Measurements from ENCODE around the gene EPS8. TPM values are rescaled to one million over a fixed set of nuclear protein-coding genes. Genes with fewer than 3 reads are reported as not detected.
"Not testable (repeated sequence)": the region's sequence is repeated elsewhere in the genome, so short reads cannot be mapped to it uniquely, and the experiment has no call there.

The EPS8 gene
- polyA plus RNA-seq, 1 donor from 2014 or later = 1.6 TPM

DNA sequence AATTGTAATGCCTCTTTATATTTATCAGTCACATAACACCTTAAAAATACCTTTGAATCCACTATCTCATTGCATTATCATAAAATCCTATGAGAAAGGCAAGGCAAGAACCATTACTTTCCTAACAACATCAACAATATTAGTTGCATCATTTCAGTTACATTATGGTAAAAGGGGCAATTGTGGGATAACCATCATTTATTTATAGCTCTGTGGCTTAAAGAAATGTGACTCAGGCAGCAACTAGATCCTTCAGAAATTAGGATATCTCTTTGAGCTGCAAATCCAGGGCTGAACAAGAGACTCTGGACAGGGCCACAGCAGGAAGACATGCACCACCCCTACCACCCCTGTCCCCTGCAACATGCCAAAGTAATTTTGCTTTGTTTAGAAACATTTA lies 36.4 kb downstream of the EPS8 start:
- no peaks in the 10 kb centered on the region for H3K9me3 Mint-ChIP-seq
- no peaks in the 10 kb centered on the region for H3K36me3 Mint-ChIP-seq
- H3K27me3 Mint-ChIP-seq = peaks cover 9% of the 10 kb centered on the region

DNA sequence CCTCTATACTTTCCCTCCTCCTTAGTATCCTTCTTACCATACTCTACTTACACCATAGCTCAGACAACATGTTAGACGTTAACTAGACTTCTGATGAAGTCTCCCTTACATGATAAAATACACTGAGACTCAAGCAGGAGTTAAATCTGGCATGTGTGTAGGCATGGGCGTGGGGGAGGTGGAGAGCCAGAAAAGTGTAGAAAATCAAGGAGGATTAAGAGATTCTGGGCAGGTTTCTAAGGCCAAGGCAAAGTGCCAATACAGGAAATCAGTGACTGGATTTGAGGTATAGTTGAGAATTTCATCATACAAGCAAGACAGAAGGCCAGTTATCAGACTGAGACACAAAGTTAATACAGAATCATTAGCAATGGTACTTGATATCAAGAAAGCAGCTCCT lies 37.4 kb downstream of the EPS8 start:
- Mint-ChIP-seq H3K9me3 (no peaks in the 10 kb centered on the region), H3K4me3 (no peak overlapping the region), H3K27ac (no peak overlapping the region), H3K36me3 (no peaks in the 10 kb centered on the region), H3K4me1 (no peaks in the 10 kb centered on the region), H3K27me3 (peaks cover 9% of the 10 kb centered on the region)

More for the DNA sequence above, 36.4 kb downstream of the EPS8 start:
- Mint-ChIP-seq H3K4me1 (no peaks in the 10 kb centered on the region), H3K27ac (peak overlapping the region in 1 of 3 donors; percentile 33), H3K4me3 (no peak overlapping the region)

DNA sequence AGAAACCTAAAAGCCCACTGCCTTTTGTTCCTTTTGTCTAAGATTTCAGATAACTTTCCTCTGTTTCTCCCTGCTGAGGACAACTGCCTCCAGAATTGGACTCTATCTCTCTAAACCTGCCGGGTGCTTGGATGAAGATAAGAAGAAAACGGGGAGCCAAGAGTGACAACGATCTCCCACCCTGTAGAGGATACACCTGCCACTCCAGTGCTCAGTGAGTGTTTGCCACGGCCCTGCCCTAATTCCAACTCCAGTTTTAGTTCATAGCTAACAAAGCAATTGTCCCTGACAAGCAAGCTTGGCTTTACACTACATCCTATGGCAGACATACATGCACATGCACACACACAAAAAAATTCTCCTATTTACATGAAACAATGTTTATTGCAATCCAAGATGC lies 39.3 kb downstream of the EPS8 start:
- Mint-ChIP-seq H3K27me3 (peaks cover 9% of the 10 kb centered on the region), H3K27ac (no peak overlapping the region), H3K4me3 (no peak overlapping the region), H3K36me3 (no peaks in the 10 kb centered on the region), H3K9me3 (no peaks in the 10 kb centered on the region), H3K4me1 (no peaks in the 10 kb centered on the region)

DNA sequence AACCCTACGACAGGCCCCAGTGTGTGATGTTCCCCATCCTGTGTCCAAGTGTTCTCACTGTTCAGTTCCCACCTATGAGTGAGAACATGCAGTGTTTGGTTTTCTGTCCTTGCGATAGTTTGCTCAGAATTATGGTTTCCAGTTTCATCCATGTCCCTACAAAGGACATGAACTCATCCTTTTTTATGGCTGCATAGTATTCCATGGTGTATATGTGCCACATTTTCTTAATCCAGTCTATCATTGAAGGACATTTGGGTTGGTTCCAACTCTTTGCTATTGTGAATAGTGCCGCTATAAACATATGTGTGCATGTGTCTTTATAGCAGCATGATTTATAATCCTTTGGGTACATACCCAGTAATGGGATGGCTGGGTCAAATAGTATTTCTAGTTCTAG lies 47.3 kb downstream of the EPS8 start:
- not testable (repeated sequence) for H3K27ac Mint-ChIP-seq

DNA sequence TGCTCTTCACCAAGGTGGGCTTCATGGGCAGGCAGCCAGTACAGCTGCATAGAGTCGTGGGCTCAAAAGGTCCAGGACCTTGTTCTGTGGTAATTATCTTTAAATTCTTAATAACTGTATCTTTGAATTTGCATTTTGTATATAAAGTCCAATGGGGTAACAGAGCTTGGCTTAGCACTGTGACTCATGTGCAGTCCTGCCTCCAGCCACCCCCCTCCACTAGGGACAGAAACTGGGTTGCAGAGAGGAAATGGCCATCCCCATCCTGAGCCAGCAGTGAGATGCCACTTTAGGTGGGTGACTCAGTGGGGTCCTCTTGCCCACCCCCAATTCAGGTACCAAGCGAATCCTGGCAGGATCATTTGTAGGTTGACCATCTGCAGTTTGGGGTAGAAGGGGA lies 48.1 kb downstream of the EPS8 start:
- H3K4me1 Mint-ChIP-seq = no peaks in the 10 kb centered on the region
- peaks cover 3% of the 10 kb centered on the region for H3K36me3 Mint-ChIP-seq
- H3K27ac Mint-ChIP-seq = no peak overlapping the region
- H3K27me3 Mint-ChIP-seq = peaks cover 3% of the 10 kb centered on the region
- H3K4me3 Mint-ChIP-seq = no peak overlapping the region
- H3K9me3 Mint-ChIP-seq = peaks cover 0 to 14% (median 0%) of the 10 kb centered on the region in 3 donors

More for the DNA sequence above, 47.3 kb downstream of the EPS8 start:
- not testable (repeated sequence) for H3K36me3 Mint-ChIP-seq, H3K4me3 Mint-ChIP-seq, H3K27me3 Mint-ChIP-seq, H3K4me1 Mint-ChIP-seq
- peaks cover 0 to 14% (median 0%) of the 10 kb centered on the region in 3 donors for H3K9me3 Mint-ChIP-seq

DNA sequence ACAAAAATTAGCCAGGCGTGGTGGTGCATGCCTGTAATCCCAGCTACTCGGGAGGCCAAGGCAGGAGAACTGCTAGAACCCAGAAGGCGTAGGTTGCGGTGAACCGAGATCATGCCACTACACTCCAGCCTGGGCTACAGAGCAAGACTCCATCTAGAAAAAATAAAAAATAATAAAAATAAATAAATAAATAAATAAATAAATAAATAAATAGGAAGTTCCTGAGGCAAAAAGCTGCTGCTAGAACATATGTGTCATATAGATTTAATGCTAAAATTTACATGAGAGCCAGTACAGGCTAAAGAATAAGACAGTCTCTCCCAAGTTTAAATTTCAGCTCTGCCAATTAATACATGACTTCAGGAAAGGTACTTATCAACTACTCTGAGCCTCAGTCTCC lies 48.8 kb downstream of the EPS8 start:
- peaks cover 0 to 14% (median 0%) of the 10 kb centered on the region in 3 donors for H3K9me3 Mint-ChIP-seq
- not testable (repeated sequence) for H3K27me3 Mint-ChIP-seq, H3K4me1 Mint-ChIP-seq, H3K36me3 Mint-ChIP-seq, H3K4me3 Mint-ChIP-seq, H3K27ac Mint-ChIP-seq

DNA sequence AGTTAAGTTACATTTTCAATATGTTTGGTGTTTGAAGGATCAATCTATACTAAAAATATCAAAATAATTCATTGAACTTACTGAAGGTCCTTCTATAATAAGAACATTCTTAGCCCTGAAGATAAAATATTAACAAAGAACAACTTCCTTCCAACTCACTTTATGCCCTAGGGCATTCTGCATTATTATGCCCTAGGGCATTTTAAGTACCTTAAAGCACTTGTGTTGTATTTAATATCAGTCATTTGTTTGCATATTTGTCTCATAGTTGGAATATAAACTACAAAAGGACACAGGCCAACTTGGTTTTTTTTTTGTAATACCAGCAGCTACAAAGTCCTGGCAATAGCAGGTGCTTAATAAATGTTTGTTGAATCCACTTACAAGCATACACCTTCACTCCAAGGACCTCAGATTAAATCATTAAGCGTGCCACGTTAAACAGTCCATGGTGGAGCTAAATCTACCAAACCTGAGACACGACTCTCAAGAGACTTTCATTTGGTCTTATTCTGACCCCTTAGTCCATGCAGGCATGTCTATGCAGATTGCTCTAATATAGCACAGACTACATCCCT lies 50.7 kb downstream of the EPS8 start:
- H3K4me3 Mint-ChIP-seq = no peak overlapping the region
- peaks cover 0 to 12% (median 1%) of the 10 kb centered on the region in 3 donors for H3K9me3 Mint-ChIP-seq
- H3K27ac Mint-ChIP-seq = no peak overlapping the region
- H3K4me1 Mint-ChIP-seq = peaks cover 0 to 1% (median 0%) of the 10 kb centered on the region in 3 donors
- H3K36me3 Mint-ChIP-seq = peaks cover 3% of the 10 kb centered on the region
- peaks cover 3% of the 10 kb centered on the region for H3K27me3 Mint-ChIP-seq

DNA sequence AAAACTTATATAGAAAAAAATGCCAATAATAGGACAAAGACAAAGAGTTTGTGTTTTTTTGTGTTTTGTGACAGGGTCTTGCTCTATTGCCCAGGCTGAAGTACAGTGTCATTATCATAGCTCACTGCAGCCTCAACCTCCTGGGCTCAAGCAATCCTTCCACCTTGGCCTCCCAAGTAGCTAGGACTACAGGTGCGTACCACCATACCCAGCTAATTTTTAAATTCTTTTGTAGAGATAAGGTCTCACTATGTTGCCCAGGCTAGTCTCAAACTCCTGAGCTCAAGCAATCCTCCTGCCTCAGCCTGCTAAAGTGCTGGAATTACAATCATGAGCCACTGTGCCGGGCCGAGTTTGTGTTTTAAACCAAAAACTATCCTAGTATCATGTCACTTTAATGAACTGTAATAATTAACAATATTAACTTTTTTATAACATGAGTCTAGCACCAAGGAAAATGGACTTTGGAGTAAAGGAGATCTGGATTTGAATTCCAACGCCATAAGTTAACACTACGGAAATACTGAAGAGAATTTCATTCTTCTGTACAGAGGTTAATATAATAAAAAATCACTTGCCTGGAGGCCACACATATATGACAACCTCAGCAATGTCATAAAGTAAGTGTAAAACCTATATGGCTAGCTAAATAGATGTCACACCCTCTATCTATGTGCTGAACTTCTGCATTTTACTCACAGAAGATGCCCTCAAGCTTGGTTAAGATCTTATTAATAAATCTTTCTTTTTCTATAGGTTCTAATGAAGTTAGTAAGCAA lies 53.2 kb downstream of the EPS8 start:
- peaks cover 0 to 6% (median 0%) of the 10 kb centered on the region in 3 donors for H3K4me1 Mint-ChIP-seq
- H3K9me3 Mint-ChIP-seq = peaks cover 0 to 3% (median 1%) of the 10 kb centered on the region in 3 donors
- peaks cover 2% of the 10 kb centered on the region for H3K27me3 Mint-ChIP-seq
- H3K27ac Mint-ChIP-seq = no peak overlapping the region
- no peak overlapping the region for H3K4me3 Mint-ChIP-seq
- H3K36me3 Mint-ChIP-seq = peaks cover 5% of the 10 kb centered on the region

DNA sequence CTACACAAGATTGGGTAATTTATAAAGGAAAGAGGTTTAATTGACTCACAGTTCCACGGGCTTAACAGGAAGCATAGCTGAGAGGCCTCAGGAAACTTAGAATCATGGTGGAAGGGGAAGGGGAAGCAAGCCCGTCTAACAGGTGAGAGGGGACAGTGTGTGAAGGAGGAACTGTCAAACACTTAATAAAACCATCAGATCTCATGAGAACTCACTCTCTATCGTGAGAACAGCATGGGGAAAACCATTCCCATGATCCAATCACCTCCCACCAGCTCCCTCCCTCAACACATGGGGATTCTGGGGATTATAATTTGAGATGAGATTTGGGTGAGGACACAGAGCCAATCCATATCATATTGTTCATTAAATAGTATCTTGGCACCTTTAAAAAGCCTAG lies 56.1 kb downstream of the EPS8 start:
- Mint-ChIP-seq H3K27me3 (no peaks in the 10 kb centered on the region), H3K9me3 (peaks cover 0 to 1% (median 0%) of the 10 kb centered on the region in 3 donors), H3K4me3 (no peak overlapping the region), H3K36me3 (peaks cover 2% of the 10 kb centered on the region), H3K4me1 (peaks cover 0 to 6% (median 0%) of the 10 kb centered on the region in 3 donors), H3K27ac (no peak overlapping the region)

DNA sequence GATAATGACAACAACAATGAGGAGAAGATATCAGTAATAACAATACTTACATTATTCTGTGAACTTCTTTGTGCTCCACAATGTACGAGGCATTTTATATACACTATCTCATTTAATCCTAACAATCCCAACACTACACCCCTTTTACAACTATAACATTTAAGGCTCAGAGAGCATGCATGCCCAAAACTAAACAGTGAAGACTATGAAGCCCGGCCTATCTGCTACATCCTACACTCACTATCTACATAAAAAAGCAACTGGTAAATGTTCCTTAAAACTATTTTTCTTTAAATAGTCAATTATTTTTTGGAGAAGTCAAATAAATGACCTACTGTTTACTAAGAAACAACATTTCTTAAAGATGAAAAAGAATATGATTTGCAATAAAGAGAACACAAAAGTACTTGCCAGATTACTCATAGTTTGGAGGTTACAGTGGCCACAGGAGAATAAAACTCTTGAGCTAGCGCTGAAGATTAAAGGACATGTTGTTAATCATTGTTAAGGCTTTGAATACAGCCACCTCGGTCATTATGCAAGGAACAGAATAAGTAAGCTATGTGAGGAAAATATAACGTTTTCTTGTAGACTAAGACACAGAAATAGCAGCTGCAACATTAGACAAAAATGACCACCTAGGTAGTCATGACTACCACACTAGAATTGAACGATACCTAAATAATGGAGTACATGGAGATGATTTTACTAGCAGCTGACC lies 56.7 kb downstream of the EPS8 start:
- H3K4me3 Mint-ChIP-seq = no peak overlapping the region
- H3K27me3 Mint-ChIP-seq = peaks cover 2% of the 10 kb centered on the region
- peaks cover 2% of the 10 kb centered on the region for H3K36me3 Mint-ChIP-seq
- H3K4me1 Mint-ChIP-seq = peaks cover 0 to 6% (median 0%) of the 10 kb centered on the region in 3 donors
- no peak overlapping the region for H3K27ac Mint-ChIP-seq
- H3K9me3 Mint-ChIP-seq = peaks cover 0 to 1% (median 0%) of the 10 kb centered on the region in 3 donors

DNA sequence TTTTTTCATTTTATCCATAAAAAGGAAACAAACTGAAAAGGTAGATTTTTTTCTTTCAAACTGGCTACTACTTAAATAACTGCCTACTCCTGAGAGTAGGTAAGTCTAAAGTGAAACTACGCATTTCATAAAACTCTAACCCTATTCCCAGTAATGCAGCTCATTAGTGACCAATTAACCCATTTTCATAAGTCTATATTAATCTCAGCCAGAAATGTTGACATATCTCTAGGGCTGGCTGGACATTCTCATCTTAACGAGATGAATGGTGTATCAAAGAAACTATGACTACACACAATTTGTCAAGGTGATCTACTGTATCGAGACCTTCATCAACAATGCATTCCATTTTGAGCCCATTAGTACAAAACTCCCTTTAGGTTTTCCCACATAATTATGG lies 57.2 kb downstream of the EPS8 start:
- no peak overlapping the region for H3K27ac Mint-ChIP-seq
- peaks cover 2% of the 10 kb centered on the region for H3K36me3 Mint-ChIP-seq
- H3K4me1 Mint-ChIP-seq = peaks cover 0 to 6% (median 0%) of the 10 kb centered on the region in 3 donors
- H3K27me3 Mint-ChIP-seq = peaks cover 2% of the 10 kb centered on the region
- no peak overlapping the region for H3K4me3 Mint-ChIP-seq
- H3K9me3 Mint-ChIP-seq = peaks cover 0 to 1% (median 0%) of the 10 kb centered on the region in 3 donors

DNA sequence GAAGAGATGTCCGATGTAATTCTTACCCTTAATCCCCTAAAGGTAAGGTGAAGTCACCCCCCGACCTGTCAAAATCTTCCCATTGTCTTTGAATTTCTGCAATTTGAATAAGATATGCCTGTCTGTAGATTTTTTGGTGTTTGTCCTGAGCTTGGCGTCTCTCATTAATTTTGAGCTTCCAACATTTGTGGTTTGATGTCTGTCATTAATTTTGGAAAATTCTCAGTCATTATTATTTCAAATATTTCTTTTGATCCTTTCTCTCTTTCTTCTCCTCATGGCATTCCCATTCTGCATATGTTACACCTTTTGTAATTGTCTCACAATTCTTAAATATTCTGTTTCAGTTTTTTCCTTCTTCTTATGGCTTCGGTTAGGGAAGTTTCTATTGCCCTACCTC lies 60.1 kb downstream of the EPS8 start:
- H3K9me3 Mint-ChIP-seq = no peaks in the 10 kb centered on the region
- peaks cover 2% of the 10 kb centered on the region for H3K36me3 Mint-ChIP-seq
- peaks cover 0 to 6% (median 0%) of the 10 kb centered on the region in 3 donors for H3K4me1 Mint-ChIP-seq
- peaks cover 2% of the 10 kb centered on the region for H3K27me3 Mint-ChIP-seq
- no peak overlapping the region for H3K27ac Mint-ChIP-seq
- H3K4me3 Mint-ChIP-seq = no peak overlapping the region

DNA sequence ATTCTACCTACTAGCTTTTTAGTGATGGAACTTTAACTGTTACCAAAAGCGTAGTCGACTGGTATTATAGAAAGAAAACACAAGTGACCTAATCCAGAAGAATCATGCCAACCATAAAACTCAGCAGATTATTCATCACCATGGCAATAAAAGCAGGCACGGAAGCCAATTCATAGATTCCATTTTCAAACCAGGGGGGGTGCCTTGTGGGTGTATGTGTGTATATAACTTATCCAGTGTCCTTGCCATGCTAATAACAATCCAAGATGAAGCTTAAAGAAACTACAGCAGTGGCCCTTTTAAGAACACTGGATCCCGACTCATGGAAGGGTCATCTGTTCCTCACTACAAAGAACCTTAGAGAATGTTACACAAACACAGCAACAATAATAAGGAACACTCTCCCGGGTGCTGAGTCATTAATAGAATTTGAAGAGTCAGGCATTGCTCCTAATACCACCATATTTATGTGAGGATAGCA lies 61.0 kb downstream of the EPS8 start:
- Mint-ChIP-seq H3K4me3 (no peak overlapping the region), H3K9me3 (no peaks in the 10 kb centered on the region), H3K27me3 (peaks cover 2% of the 10 kb centered on the region), H3K36me3 (peaks cover 2% of the 10 kb centered on the region), H3K27ac (no peak overlapping the region), H3K4me1 (peaks cover 0 to 4% (median 0%) of the 10 kb centered on the region in 3 donors)

DNA sequence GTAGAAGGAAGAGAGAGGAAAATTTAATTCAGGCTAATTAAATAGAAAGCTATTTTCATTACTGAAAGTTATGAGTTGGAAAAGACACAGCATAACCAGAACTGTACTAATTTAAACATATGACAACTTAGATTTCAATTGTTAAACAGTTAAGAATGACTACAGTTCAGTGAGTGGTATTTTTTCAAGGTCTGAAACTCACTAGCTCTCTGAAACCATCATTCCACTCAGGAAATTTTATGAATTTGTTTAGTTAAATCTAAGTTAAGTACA lies 62.4 kb downstream of the EPS8 start:
- Mint-ChIP-seq H3K4me1 (peaks cover 0 to 2% (median 0%) of the 10 kb centered on the region in 3 donors), H3K9me3 (no peaks in the 10 kb centered on the region), H3K27ac (no peak overlapping the region), H3K27me3 (peaks cover 2% of the 10 kb centered on the region), H3K4me3 (no peak overlapping the region), H3K36me3 (no peaks in the 10 kb centered on the region)

DNA sequence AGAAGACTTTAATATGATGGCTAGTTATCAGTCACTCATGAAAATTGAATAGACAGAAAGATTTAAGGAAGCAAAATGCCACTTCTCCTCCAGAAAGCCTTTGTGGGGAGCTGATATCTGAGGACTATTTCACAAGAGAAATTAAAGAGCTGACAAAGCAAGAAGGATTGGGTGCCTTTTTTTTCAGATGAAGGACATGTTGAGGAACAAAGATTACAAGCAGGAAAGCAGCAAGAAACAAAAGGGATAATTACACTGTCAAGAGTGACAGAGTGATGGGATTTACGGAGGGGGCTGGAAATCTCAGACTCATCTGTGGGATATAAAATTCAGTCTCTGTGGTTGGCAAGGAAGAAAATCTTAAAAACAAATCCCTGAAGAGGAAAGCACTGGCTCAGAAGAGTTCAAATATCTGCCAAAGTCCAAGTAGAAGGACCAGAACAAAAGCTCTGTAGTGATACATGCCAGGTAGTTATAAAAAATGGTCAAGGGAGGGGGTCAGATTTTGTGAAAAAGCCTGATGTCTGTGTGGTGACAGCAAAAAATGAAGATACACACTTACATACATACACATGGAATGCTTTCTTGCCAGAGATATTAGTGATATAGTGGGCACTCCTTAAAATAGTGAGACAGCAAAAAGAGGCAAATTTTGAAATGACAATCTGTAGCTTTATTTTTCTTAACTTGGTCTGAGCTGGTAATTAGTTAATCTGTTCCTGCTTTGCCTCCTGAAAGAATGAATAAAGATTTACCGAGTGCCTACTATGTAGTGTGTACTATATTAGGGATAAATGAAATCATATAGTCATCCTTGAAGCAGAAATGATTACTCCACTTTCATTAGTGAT lies 62.9 kb downstream of the EPS8 start:
- peaks cover 0 to 2% (median 0%) of the 10 kb centered on the region in 3 donors for H3K4me1 Mint-ChIP-seq
- H3K36me3 Mint-ChIP-seq = no peaks in the 10 kb centered on the region
- no peak overlapping the region for H3K4me3 Mint-ChIP-seq
- H3K27ac Mint-ChIP-seq = no peak overlapping the region
- H3K27me3 Mint-ChIP-seq = peaks cover 2% of the 10 kb centered on the region
- H3K9me3 Mint-ChIP-seq = no peaks in the 10 kb centered on the region

Data from IgD-negative memory B cell (primary cell).